Hepatocyte (in vitro differentiated cells): ENCODE data around the gene HOXB3. TPM values are rescaled to one million over a fixed set of nuclear protein-coding genes. Genes with fewer than 3 reads are reported as not detected.
A peak's percentile ranks its signal among the peaks of the same experiment; 100 is the strongest.

ENCODE experiments used
- DNase-seq: peaks from one replicate; pipeline ENCODE4 v3.0.0-alpha.2; 2016; ENCODE audit warnings: low spot score
- H2AFZ ChIP-seq: fragments of 200-600 bp; sonication (generic); 2 replicates; pipeline ENCODE4 v1.6.0; 2016; ENCODE audit warnings: antibody characterized with exemption, mild to moderate bottlenecking
- H3K27ac ChIP-seq: fragments of 200-600 bp; sonication (generic); 2 replicates; pipeline ENCODE4 v1.5.1; 2016; ENCODE audit warnings: mild to moderate bottlenecking
- H3K27me3 ChIP-seq: fragments of 200-600 bp; sonication (generic); 2 replicates; pipeline ENCODE4 v1.6.1; 2016
- H3K36me3 ChIP-seq: fragments of 200-600 bp; sonication (generic); replicated peaks from 2 replicates; pipeline ENCODE4 v1.5.1; 2016; ENCODE audit warnings: low read depth; ENCODE audit not compliant: insufficient read depth
- H3K4me1 ChIP-seq: fragments of 200-600 bp; sonication (generic); 2 replicates; pipeline ENCODE4 v1.5.1; 2016; ENCODE audit warnings: mild to moderate bottlenecking, moderate library complexity; ENCODE audit not compliant: insufficient read depth
- H3K4me2 ChIP-seq: fragments of 200-600 bp; sonication (generic); 2 replicates; pipeline ENCODE4 v1.6.0; 2016
- H3K4me3 ChIP-seq: fragments of 200-600 bp; sonication (generic); 2 replicates; pipeline ENCODE4 v1.5.1; 2016; ENCODE audit warnings: mild to moderate bottlenecking
- H3K79me2 ChIP-seq: fragments of 200-600 bp; sonication (generic); 2 replicates; pipeline ENCODE4 v1.6.0; 2017; ENCODE audit warnings: mild to moderate bottlenecking
- H3K9me2 ChIP-seq: fragments of 200-600 bp; sonication (generic); replicated peaks from 2 replicates; pipeline ENCODE4 v1.6.0; 2017; ENCODE audit warnings: mild to moderate bottlenecking; ENCODE audit not compliant: insufficient read depth
- H3K9me3 ChIP-seq: fragments of 200-600 bp; sonication (generic); 2 replicates; pipeline ENCODE4 v1.5.1; 2016; ENCODE audit warnings: low read depth, mild to moderate bottlenecking
- H4K20me1 ChIP-seq: fragments of 200-600 bp; sonication (generic); 2 replicates; pipeline ENCODE4 v1.6.0; 2016; ENCODE audit warnings: mild to moderate bottlenecking; ENCODE audit not compliant: insufficient read depth, poor library complexity, severe bottlenecking
- EZH2 ChIP-seq: fragments of 200-600 bp; sonication (generic); IDR thresholded peaks from 2 replicates; pipeline ENCODE4 v1.6.1; 2016; ENCODE audit warnings: antibody characterized with exemption, mild to moderate bottlenecking, borderline replicate concordance
- EZH2phosphoT487 ChIP-seq: fragments of 200-600 bp; sonication (generic); IDR thresholded peaks from one replicate; pipeline ENCODE4 v1.6.1; 2018; ENCODE audit warnings: antibody characterized with exemption, mild to moderate bottlenecking, low read depth, moderate library complexity; ENCODE audit not compliant: unreplicated experiment, severe bottlenecking
- WGBS: methylation state at CpG from one replicate; pipeline ENCODE4 v1.1.6; 2016; ENCODE audit warnings: low lambda C conversion rate; ENCODE audit errors: missing lambda C conversion rate; 5-methylcytosine and 5-hydroxymethylcytosine counted together
- polyA plus RNA-seq: library from polyadenylated mRNA; unstranded; fragments of >200 nt; fragmentation: Nextera tagmentation; extraction: Ambion mirVana; gene quantifications from 2 replicates; pipeline ENCODE4 v1.2.1, GENCODE V29; 2016
- total RNA-seq: library from RNA; depleted of rRNA; stranded (reverse); fragments of >200 nt; gene quantifications from 2 replicates; pipeline ENCODE4 v1.2.3, GENCODE V29; 2014
- TF ChIP-seq, protein P1 (sequence below): fragments of 200-600 bp; sonication (generic); IDR thresholded peaks from 2 replicates; pipeline ENCODE4 v1.5.1; 2016; ENCODE audit warnings: antibody characterized with exemption, mild to moderate bottlenecking; ENCODE audit not compliant: poor library complexity

The HOXB3 gene
- total and polyA plus RNA-seq, 2 experiments from 2014 or later = 1.8 to 5.9 TPM

- H3K36me3 ChIP-seq = no peaks in the 10 kb centered on the region
- H4K20me1 ChIP-seq = no peaks in the 10 kb centered on the region
- H3K4me2 ChIP-seq = peak overlapping the region; percentile 92
- peak overlapping the region; percentile 21 for H3K27ac ChIP-seq
- DNase-seq = no peak
- H3K9me3 ChIP-seq = no peaks in the 10 kb centered on the region
- H3K27me3 ChIP-seq = peaks cover 88% of the 10 kb centered on the region
- H3K4me3 ChIP-seq = no peak overlapping the region
- H3K79me2 ChIP-seq = peaks cover 27% of the 10 kb centered on the region
- no peaks in the 10 kb centered on the region for H3K9me2 ChIP-seq
- WGBS = 34% methylated on average over 7 of the region's 7 CpGs
- H3K4me1 ChIP-seq = peaks cover 54% of the 10 kb centered on the region
- TF ChIP-seq EZH2phosphoT487 (no peak), EZH2 (no peak)
- TF ChIP-seq, protein P1, sequence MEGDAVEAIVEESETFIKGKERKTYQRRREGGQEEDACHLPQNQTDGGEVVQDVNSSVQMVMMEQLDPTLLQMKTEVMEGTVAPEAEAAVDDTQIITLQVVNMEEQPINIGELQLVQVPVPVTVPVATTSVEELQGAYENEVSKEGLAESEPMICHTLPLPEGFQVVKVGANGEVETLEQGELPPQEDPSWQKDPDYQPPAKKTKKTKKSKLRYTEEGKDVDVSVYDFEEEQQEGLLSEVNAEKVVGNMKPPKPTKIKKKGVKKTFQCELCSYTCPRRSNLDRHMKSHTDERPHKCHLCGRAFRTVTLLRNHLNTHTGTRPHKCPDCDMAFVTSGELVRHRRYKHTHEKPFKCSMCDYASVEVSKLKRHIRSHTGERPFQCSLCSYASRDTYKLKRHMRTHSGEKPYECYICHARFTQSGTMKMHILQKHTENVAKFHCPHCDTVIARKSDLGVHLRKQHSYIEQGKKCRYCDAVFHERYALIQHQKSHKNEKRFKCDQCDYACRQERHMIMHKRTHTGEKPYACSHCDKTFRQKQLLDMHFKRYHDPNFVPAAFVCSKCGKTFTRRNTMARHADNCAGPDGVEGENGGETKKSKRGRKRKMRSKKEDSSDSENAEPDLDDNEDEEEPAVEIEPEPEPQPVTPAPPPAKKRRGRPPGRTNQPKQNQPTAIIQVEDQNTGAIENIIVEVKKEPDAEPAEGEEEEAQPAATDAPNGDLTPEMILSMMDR = no peak
- no peak overlapping the region for H2AFZ ChIP-seq
Observed at GRCh38 chr17:48556576-48557401, 33.3 kb downstream of the HOXB3 start.

GRCh38 chr17:48556229-48556575 is 33.8 kb downstream of the HOXB3 start:
- peaks cover 54% of the 10 kb centered on the region for H3K4me1 ChIP-seq
- H2AFZ ChIP-seq = no peak overlapping the region
- no peaks in the 10 kb centered on the region for H3K9me3 ChIP-seq
- no peak overlapping the region for H3K4me3 ChIP-seq
- no peak for TF ChIP-seq EZH2phosphoT487
- no peak for TF ChIP-seq EZH2
- TF ChIP-seq, protein P1 = no peak
- no peak for DNase-seq
- WGBS = 35% methylated on average over 5 of the region's 5 CpGs
- H3K27me3 ChIP-seq = peaks cover 88% of the 10 kb centered on the region
- H3K9me2 ChIP-seq = no peaks in the 10 kb centered on the region
- H3K36me3 ChIP-seq = no peaks in the 10 kb centered on the region
- peak overlapping the region; percentile 92 for H3K4me2 ChIP-seq
- H3K79me2 ChIP-seq = peaks cover 23% of the 10 kb centered on the region
- no peaks in the 10 kb centered on the region for H4K20me1 ChIP-seq
- peak overlapping the region; percentile 21 for H3K27ac ChIP-seq

GRCh38 chr17:48555258-48556228 is 34.5 kb downstream of the HOXB3 start:
- peaks cover 87% of the 10 kb centered on the region for H3K27me3 ChIP-seq
- peaks cover 52% of the 10 kb centered on the region for H3K4me1 ChIP-seq
- H3K4me2 ChIP-seq = peak overlapping the region; percentile 92
- DNase-seq = peak; percentile 85
- no peaks in the 10 kb centered on the region for H3K9me2 ChIP-seq
- no peaks in the 10 kb centered on the region for H3K36me3 ChIP-seq
- H3K4me3 ChIP-seq = peak overlapping the region; percentile 32
- no peaks in the 10 kb centered on the region for H4K20me1 ChIP-seq
- H3K79me2 ChIP-seq = peaks cover 21% of the 10 kb centered on the region
- no peak overlapping the region for H2AFZ ChIP-seq
- TF ChIP-seq EZH2 (no peak), EZH2phosphoT487 (no peak)
- TF ChIP-seq, protein P1 = no peak
- H3K9me3 ChIP-seq = no peaks in the 10 kb centered on the region
- 8% methylated on average over 11 of the region's 36 CpGs for WGBS
- H3K27ac ChIP-seq = peak overlapping the region; percentile 83
